GM19455 (cell line): ENCODE measurements around the gene SBNO1.
"Not testable (repeated sequence)": the region's sequence is repeated elsewhere in the genome, so short reads cannot be mapped to it uniquely, and the experiment has no call there.

Source experiments
- ATAC-seq: cut with Tn5 transposase; IDR thresholded peaks from one replicate; pipeline ENCODE4 v1.9.1; 2021; ENCODE audit not compliant: unreplicated experiment

The SBNO1 gene

GRCh38 chr12:123364532-123365024 lies at the start of gene SBNO1:
TSS of gene SBNO1 (minus strand) at chr12:123364847. CDS start at chr12:123350441, 14,406 bp downstream.
- peak; percentile 28 for ATAC-seq

- ATAC-seq: no peak
Measured at GRCh38 chr12:123410041-123410412, 45.4 kb upstream of the SBNO1 start.

- ATAC-seq: not testable (repeated sequence)
Measured at GRCh38 chr12:123409284-123410040, 44.8 kb upstream of the SBNO1 start.

GRCh38 chr12:123408619-123409018 lies 44.0 kb upstream of the SBNO1 start:
- not testable (repeated sequence) for ATAC-seq

- not testable (repeated sequence) for ATAC-seq
Measured at GRCh38 chr12:123407934-123408333, 43.3 kb upstream of the SBNO1 start.

- ATAC-seq: not testable (repeated sequence)
Measured at GRCh38 chr12:123407269-123407668, 42.6 kb upstream of the SBNO1 start.

- ATAC-seq: no peak
Measured at GRCh38 chr12:123404581-123404980, 39.9 kb upstream of the SBNO1 start.

GRCh38 chr12:123401753-123402683 lies 37.4 kb upstream of the SBNO1 start:
- no peak for ATAC-seq

GRCh38 chr12:123399255-123399617 lies 34.6 kb upstream of the SBNO1 start:
- ATAC-seq: no peak

- no peak for ATAC-seq
Measured at GRCh38 chr12:123398550-123399254, 34.1 kb upstream of the SBNO1 start.

- no peak for ATAC-seq
Measured at GRCh38 chr12:123398177-123398549, 33.5 kb upstream of the SBNO1 start.

GRCh38 chr12:123397400-123397799 lies 32.8 kb upstream of the SBNO1 start:
- ATAC-seq: no peak

- ATAC-seq: no peak
Measured at GRCh38 chr12:123396954-123397353, 32.3 kb upstream of the SBNO1 start.

- ATAC-seq: no peak
Measured at GRCh38 chr12:123396543-123396942, 31.9 kb upstream of the SBNO1 start.

GRCh38 chr12:123395236-123395635 lies 30.6 kb upstream of the SBNO1 start:
- no peak for ATAC-seq

- no peak for ATAC-seq
Measured at GRCh38 chr12:123393747-123394146, 29.1 kb upstream of the SBNO1 start.

GRCh38 chr12:123391546-123392343 lies 27.1 kb upstream of the SBNO1 start:
- no peak for ATAC-seq

- no peak for ATAC-seq
Measured at GRCh38 chr12:123390498-123391426, 26.1 kb upstream of the SBNO1 start.
